CD4-positive, alpha-beta T cell (primary cell): Measurements from ENCODE around the gene CIAO2B. TPM values are rescaled to one million over a fixed set of nuclear protein-coding genes. Genes with fewer than 3 reads are reported as not detected.

ENCODE experiments used
- ATAC-seq: fragments of 200-7000 bp; cut with Tn5 transposase; one replicate; pipeline ENCODE4 v1.10.0; 2022; ENCODE audit warnings: mild to moderate bottlenecking; ENCODE audit not compliant: poor library complexity
- CTCF ChIA-PET: fragments of 350-600 bp; sonication (Branson Sonifier 250); formaldehyde crosslinking; loops from one replicate; lab custom pipeline; 2021; ENCODE audit warnings: antibody characterized with exemption, inconsistent platforms; lab: Charles Lee
- POLR2A ChIA-PET: fragments of 350-600 bp; sonication (Branson Sonifier 250); formaldehyde crosslinking; loops from one replicate; lab custom pipeline; 2021; ENCODE audit warnings: antibody characterized with exemption, inconsistent platforms; lab: Charles Lee
- DNase-seq, 14 experiments: peaks; one replicate each; pipeline ENCODE4 v3.0.0-alpha.2; 2013 to 2020; ENCODE audit warnings: mixed read lengths in 2 of 14
- H3K27ac ChIP-seq, 2 donors: one replicate each; pipeline versions ENCODE4 v1.5.1 to v1.7.0; 2013; ENCODE audit warnings: low read length in 2 of 2, low read depth in 1 of 2, mild to moderate bottlenecking in 1 of 2
- H3K27me3 ChIP-seq, 2 experiments: 1 replicate in 1 of 2; 2 replicates in 1 of 2; pipeline versions ENCODE4 v1.6.1 to v1.7.0; 2013; ENCODE audit warnings: low read length in 2 of 2, control low read depth in 1 of 2, mild to moderate bottlenecking in 1 of 2, moderate library complexity in 1 of 2; ENCODE audit not compliant: insufficient read depth in 2 of 2, control insufficient read depth in 1 of 2
- H3K36me3 ChIP-seq: one replicate; pipeline ENCODE4 v1.6.1; 2013; ENCODE audit warnings: low read length, control low read depth; ENCODE audit not compliant: insufficient read depth
- H3K4me1 ChIP-seq: one replicate; pipeline ENCODE4 v1.6.1; 2013; ENCODE audit warnings: low read length, control low read depth; ENCODE audit not compliant: insufficient read depth
- H3K4me3 ChIP-seq: one replicate; pipeline ENCODE4 v1.5.1; 2013; ENCODE audit warnings: mild to moderate bottlenecking, low read length, moderate library complexity
- H3K9me3 ChIP-seq, 2 experiments: 1 replicate in 1 of 2; 2 replicates in 1 of 2; pipeline versions ENCODE4 v1.6.1 to v1.7.0; 2013; ENCODE audit warnings: low read length in 2 of 2, mild to moderate bottlenecking in 2 of 2, control low read depth in 1 of 2, moderate library complexity in 1 of 2; ENCODE audit not compliant: control insufficient read depth in 1 of 2, insufficient read depth in 1 of 2
- H3K27ac Mint-ChIP-seq: one replicate; pipeline ENCODE4 v1.8.0; 2020; ENCODE audit warnings: mixed read lengths
- H3K27me3 Mint-ChIP-seq: one replicate; pipeline ENCODE4 v1.8.0; 2021; ENCODE audit warnings: mixed read lengths
- H3K36me3 Mint-ChIP-seq: one replicate; pipeline ENCODE4 v1.8.0; 2021; ENCODE audit warnings: low read depth, mixed read lengths
- H3K4me1 Mint-ChIP-seq: one replicate; pipeline ENCODE4 v1.8.0; 2021; ENCODE audit warnings: low read depth, mixed read lengths
- H3K4me3 Mint-ChIP-seq: one replicate; pipeline ENCODE4 v1.8.0; 2020; ENCODE audit warnings: mild to moderate bottlenecking, mixed read lengths
- H3K9me3 Mint-ChIP-seq: one replicate; pipeline ENCODE4 v1.8.0; 2020; ENCODE audit warnings: mixed read lengths
- intact Hi-C, 2 experiments: fragments of 100-400 bp; cut with DNase I in 1 of 2; cut with micrococcal nuclease in 1 of 2; formaldehyde crosslinking; loops; one replicate each; pipeline versions ENCODE4 v1.15.1 to v1.9.0; 2023 to 2025; cut with DNase I, micrococcal nuclease
- total RNA-seq, 174 experiments: library from RNA in 2 of 174; stranded (reverse) in 2 of 174; gene quantifications; one replicate each; pipeline ENCODE4 v1.2.3 and lab custom pipeline; 2021 to 2026
- TF ChIP-seq, protein P1 (sequence below): fragments of 200-600 bp; IDR thresholded peaks from one replicate; pipeline ENCODE4 v1.8.0; 2022; ENCODE audit warnings: antibody characterized with exemption, mild to moderate bottlenecking

CIAO2B gene
- total RNA-seq, 2 experiments from 2014 or later, result 58.6 to 70.4 TPM

DNA sequence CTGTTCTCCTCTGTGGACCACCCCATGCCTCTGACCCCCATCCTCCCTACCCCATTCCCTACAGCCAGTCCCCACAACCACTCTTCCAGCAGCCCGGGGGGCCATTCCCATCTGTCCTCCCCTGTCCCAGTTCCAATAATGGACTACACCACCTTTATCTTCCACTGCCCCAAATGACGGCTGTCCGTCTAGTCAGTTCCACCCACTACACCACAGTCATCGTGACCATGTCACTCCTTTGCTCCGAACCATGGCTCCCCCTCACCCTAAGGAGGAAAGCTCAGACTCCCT lies 38.6 kb downstream of the CIAO2B start:
- no peaks in the 10 kb centered on the region for H3K9me3 ChIP-seq
- TF ChIP-seq, protein P1, sequence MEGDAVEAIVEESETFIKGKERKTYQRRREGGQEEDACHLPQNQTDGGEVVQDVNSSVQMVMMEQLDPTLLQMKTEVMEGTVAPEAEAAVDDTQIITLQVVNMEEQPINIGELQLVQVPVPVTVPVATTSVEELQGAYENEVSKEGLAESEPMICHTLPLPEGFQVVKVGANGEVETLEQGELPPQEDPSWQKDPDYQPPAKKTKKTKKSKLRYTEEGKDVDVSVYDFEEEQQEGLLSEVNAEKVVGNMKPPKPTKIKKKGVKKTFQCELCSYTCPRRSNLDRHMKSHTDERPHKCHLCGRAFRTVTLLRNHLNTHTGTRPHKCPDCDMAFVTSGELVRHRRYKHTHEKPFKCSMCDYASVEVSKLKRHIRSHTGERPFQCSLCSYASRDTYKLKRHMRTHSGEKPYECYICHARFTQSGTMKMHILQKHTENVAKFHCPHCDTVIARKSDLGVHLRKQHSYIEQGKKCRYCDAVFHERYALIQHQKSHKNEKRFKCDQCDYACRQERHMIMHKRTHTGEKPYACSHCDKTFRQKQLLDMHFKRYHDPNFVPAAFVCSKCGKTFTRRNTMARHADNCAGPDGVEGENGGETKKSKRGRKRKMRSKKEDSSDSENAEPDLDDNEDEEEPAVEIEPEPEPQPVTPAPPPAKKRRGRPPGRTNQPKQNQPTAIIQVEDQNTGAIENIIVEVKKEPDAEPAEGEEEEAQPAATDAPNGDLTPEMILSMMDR, result no peak
- ChIA-PET CTCF (interaction anchor here (0.7 to 1.8 kb wide), 12 partner anchors 15 to 260 kb away, joined by 3 to 8 read pairs (median 3); partner anchors contain the start of genes CIAO2B, NAE1 and PDP2), POLR2A (interaction anchor here (0.9 kb wide), 1 partner anchor 65 kb away, joined by 3 read pairs; the partner anchor contains the start of gene NAE1)
- H3K36me3 ChIP-seq, result no peaks in the 10 kb centered on the region
- DNase-seq (no peak), ATAC-seq (no peak)
- no peak overlapping the region for H3K27ac Mint-ChIP-seq
- intact Hi-C loops, result loop anchor here (1.0 to 5.0 kb wide), 3 partner anchors 33 to 59 kb away; no protein-coding TSS in a partner anchor
- H3K4me3 ChIP-seq, result no peak overlapping the region
- H3K36me3 Mint-ChIP-seq, result no peaks in the 10 kb centered on the region
- no peak overlapping the region for H3K27ac ChIP-seq
- H3K4me1 ChIP-seq, result peaks cover 10% of the 10 kb centered on the region
- no peak overlapping the region for H3K4me3 Mint-ChIP-seq
- peaks cover 8% of the 10 kb centered on the region for H3K4me1 Mint-ChIP-seq
- H3K9me3 Mint-ChIP-seq, result no peaks in the 10 kb centered on the region
- no peaks in the 10 kb centered on the region for H3K27me3 Mint-ChIP-seq
- H3K27me3 ChIP-seq, result no peaks in the 10 kb centered on the region

DNA sequence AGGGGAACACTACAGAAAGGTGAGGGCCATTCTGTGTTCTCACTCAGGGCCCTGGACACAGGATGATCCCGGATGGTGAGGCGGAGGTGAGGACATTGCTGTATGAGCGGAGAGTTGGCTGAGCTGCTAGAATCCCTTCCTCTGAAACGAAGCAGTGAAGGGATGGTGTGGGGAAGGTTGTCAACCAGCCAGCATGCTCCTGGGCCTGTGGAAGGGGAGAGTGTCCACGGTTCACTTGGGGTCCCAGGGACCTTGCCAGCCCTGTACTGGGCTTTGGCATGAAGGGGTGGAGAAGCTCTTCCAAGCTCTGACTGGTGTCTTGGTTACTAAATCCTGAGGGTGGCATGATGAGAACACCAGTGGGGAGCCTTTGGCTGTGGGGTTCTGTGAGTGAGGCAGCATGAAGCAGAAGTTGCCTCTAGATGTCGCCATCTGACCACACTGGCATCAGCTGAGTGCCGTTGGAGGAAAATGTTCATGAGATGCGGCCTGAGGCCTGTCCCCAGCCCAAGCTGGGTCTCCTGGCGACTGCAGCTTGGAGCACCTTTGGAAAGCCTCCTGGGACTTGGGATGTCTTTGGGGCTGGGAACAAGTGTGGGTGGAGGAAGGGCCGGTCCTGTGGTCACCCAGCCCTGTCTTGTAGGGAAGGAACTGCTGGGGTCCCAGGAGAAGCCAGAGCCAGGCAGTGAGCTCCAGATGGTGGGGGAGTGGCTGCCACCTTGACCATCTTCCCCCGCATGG lies 39.1 kb downstream of the CIAO2B start:
- H3K36me3 Mint-ChIP-seq, result no peaks in the 10 kb centered on the region
- H3K4me1 ChIP-seq, result peaks cover 10% of the 10 kb centered on the region
- CTCF ChIA-PET, result interaction anchor here (0.7 to 1.8 kb wide), 13 partner anchors 15 to 260 kb away, joined by 3 to 8 read pairs (median 3); partner anchors contain the start of genes CIAO2B, NAE1 and PDP2
- TF ChIP-seq, protein P1, result peak; percentile 42
- H3K4me1 Mint-ChIP-seq, result peaks cover 8% of the 10 kb centered on the region
- no peak overlapping the region for H3K4me3 ChIP-seq
- DNase-seq (peak; percentile 27 to 80 (median 51)), ATAC-seq (peak; percentile 93)
- H3K27me3 Mint-ChIP-seq, result no peaks in the 10 kb centered on the region
- H3K27ac ChIP-seq, result no peak overlapping the region
- POLR2A ChIA-PET, result interaction anchor here (0.9 kb wide), 1 partner anchor 64 kb away, joined by 3 read pairs; the partner anchor contains the start of gene NAE1
- intact Hi-C loops, result loop anchor here (1.0 to 5.0 kb wide), 3 partner anchors 34 to 59 kb away; no protein-coding TSS in a partner anchor
- no peak overlapping the region for H3K4me3 Mint-ChIP-seq
- no peaks in the 10 kb centered on the region for H3K36me3 ChIP-seq
- no peaks in the 10 kb centered on the region for H3K9me3 ChIP-seq
- H3K27me3 ChIP-seq, result no peaks in the 10 kb centered on the region
- H3K9me3 Mint-ChIP-seq, result no peaks in the 10 kb centered on the region
- H3K27ac Mint-ChIP-seq, result no peak overlapping the region

DNA sequence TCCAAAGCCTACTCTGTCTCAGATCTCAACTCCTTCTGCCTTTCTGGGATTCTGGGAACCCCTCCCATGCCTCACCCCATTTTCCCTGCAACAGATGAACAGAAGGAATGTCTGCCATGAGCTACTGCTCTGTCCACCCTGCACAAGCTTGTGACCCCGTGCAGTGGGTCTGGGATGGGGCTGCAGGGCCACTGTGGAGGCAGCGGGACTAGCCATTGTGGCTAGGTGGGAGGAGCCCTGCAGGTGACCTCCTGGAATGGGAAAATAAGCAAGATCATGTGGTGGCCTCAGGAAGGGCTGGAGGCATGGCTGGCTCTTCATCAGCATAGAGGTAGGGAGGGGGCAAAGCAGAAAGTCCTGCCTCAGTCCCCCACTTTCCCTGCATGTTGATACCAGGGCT lies 40.1 kb downstream of the CIAO2B start:
- Mint-ChIP-seq H3K27ac (no peak overlapping the region), H3K36me3 (peaks cover 3% of the 10 kb centered on the region), H3K4me1 (peaks cover 8% of the 10 kb centered on the region), H3K27me3 (no peaks in the 10 kb centered on the region), H3K4me3 (no peak overlapping the region), H3K9me3 (no peaks in the 10 kb centered on the region)
- Histone ChIP-seq H3K27me3 (no peaks in the 10 kb centered on the region), H3K27ac (no peak overlapping the region), H3K36me3 (no peaks in the 10 kb centered on the region), H3K4me3 (no peak overlapping the region), H3K4me1 (peaks cover 10% of the 10 kb centered on the region), H3K9me3 (no peaks in the 10 kb centered on the region)
- CTCF ChIA-PET, result interaction anchor here (1.2 to 1.8 kb wide), 2 partner anchors 21 to 35 kb away, joined by 3 to 8 read pairs; no protein-coding TSS in a partner anchor
- ATAC-seq (no peak), DNase-seq (no peak)
- POLR2A ChIA-PET, result interaction anchor here (0.9 to 1.9 kb wide), 2 partner anchors 14 to 267 kb away, joined by 3 to 10 read pairs; partner anchors contain the start of gene PDP2
- intact Hi-C loops, result loop anchor here in 1 of 2 experiments (2.0 kb wide), 1 partner anchor 35 kb away; no protein-coding TSS in a partner anchor
- TF ChIP-seq, protein P1, result no peak
